Measurements from ENCODE around the gene NIT2. TPM values are rescaled to one million over a fixed set of nuclear protein-coding genes. Genes with fewer than 3 reads are reported as not detected.

NIT2 gene
- total RNA-seq, 2 donors from 2014 or later, result 35.5 to 48.1 TPM

DNA sequence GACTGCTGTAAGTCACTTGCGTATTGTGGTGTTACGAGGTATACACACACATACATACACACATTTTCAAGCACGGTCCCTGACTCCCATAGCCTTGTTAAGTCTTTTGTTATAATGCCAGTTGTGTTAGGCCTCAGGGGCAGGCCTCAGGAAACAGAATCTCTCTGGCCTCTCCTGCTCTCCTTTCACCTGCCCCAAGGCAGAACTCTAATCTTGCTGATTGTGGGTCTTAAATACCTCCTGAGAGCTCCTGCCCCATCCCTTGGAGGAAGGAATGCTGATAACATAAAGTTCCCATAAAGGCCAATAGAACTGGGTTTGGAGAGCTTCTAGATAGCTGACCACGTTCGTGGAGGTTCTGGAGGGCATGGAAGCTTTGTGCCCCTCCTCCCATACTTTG is 3.9 kb upstream of the NIT2 start:
- H3K27ac Mint-ChIP-seq, result no peak overlapping the region

GRCh38 chr3:100331660-100332059 is 2.9 kb upstream of the NIT2 start:
- Histone ChIP-seq H3K9ac (ENCODE audit: extremely low read depth, low read length, poor library complexity, severe bottlenecking) (no peak overlapping the region), H3K27me3 (ENCODE audit: control insufficient read depth, insufficient read depth, low read length, poor library complexity, severe bottlenecking) (no peaks in the 10 kb centered on the region), H3K36me3 (ENCODE audit: control insufficient read depth, insufficient read depth, low read length) (peaks cover 8% of the 10 kb centered on the region), H3K4me3 (ENCODE audit: low read length) (no peak overlapping the region), H3K27ac (ENCODE audit: low read depth, low read length) (no peak overlapping the region), H3K4me1 (ENCODE audit: control insufficient read depth, insufficient read depth, low read length) (peaks cover 8% of the 10 kb centered on the region), H3K9me3 (ENCODE audit: control insufficient read depth, low read length) (peaks cover 11% of the 10 kb centered on the region)
- Mint-ChIP-seq H3K27ac (no peak overlapping the region), H3K36me3 (ENCODE audit: low read depth) (peaks cover 14% of the 10 kb centered on the region), H3K9me3 (peaks cover 17% of the 10 kb centered on the region), H3K27me3 (ENCODE audit: insufficient read depth) (peaks cover 3% of the 10 kb centered on the region), H3K4me3 (no peak overlapping the region), H3K4me1 (peaks cover 24% of the 10 kb centered on the region)
- no peak for DNase-seq
- WGBS, 2 experiments (ENCODE audit: insufficient coverage in 1 of 2, insufficient read length in 1 of 2), result 94 to 95% methylated on average over 2 to 4 of the region's 4 CpGs
- TF ChIP-seq, protein P1, sequence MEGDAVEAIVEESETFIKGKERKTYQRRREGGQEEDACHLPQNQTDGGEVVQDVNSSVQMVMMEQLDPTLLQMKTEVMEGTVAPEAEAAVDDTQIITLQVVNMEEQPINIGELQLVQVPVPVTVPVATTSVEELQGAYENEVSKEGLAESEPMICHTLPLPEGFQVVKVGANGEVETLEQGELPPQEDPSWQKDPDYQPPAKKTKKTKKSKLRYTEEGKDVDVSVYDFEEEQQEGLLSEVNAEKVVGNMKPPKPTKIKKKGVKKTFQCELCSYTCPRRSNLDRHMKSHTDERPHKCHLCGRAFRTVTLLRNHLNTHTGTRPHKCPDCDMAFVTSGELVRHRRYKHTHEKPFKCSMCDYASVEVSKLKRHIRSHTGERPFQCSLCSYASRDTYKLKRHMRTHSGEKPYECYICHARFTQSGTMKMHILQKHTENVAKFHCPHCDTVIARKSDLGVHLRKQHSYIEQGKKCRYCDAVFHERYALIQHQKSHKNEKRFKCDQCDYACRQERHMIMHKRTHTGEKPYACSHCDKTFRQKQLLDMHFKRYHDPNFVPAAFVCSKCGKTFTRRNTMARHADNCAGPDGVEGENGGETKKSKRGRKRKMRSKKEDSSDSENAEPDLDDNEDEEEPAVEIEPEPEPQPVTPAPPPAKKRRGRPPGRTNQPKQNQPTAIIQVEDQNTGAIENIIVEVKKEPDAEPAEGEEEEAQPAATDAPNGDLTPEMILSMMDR (conservative IDR thresholded peaks at IDR 0.05), result no peak

More for the DNA sequence above, 3.9 kb upstream of the NIT2 start:
- no peak overlapping the region for H3K4me3 ChIP-seq (ENCODE audit: low read length)
- H3K9me3 ChIP-seq (ENCODE audit: control insufficient read depth, low read length), result peaks cover 11% of the 10 kb centered on the region
- H3K36me3 ChIP-seq (ENCODE audit: control insufficient read depth, insufficient read depth, low read length), result peaks cover 13% of the 10 kb centered on the region
- TF ChIP-seq, protein P1 (conservative IDR thresholded peaks at IDR 0.05), result no peak
- no peak overlapping the region for H3K27ac ChIP-seq (ENCODE audit: low read depth, low read length)
- no peak overlapping the region for H3K9ac ChIP-seq (ENCODE audit: extremely low read depth, low read length, poor library complexity, severe bottlenecking)
- no peaks in the 10 kb centered on the region for H3K27me3 ChIP-seq (ENCODE audit: control insufficient read depth, insufficient read depth, low read length, poor library complexity, severe bottlenecking)
- Mint-ChIP-seq H3K4me1 (peaks cover 17% of the 10 kb centered on the region), H3K9me3 (peaks cover 18% of the 10 kb centered on the region), H3K4me3 (no peak overlapping the region), H3K27me3 (ENCODE audit: insufficient read depth) (peaks cover 3% of the 10 kb centered on the region), H3K36me3 (ENCODE audit: low read depth) (peaks cover 19% of the 10 kb centered on the region)
- no peak for DNase-seq
- WGBS, 2 experiments (ENCODE audit: insufficient coverage in 1 of 2, insufficient read length in 1 of 2), result 97 to 100% methylated on average over 2 to 5 of the region's 5 CpGs
- H3K4me1 ChIP-seq (ENCODE audit: control insufficient read depth, insufficient read depth, low read length), result peaks cover 8% of the 10 kb centered on the region

GRCh38 chr3:100333051-100333450 is 1.5 kb upstream of the NIT2 start:
- no peak for DNase-seq
- H3K36me3 ChIP-seq (ENCODE audit: control insufficient read depth, insufficient read depth, low read length), result no peaks in the 10 kb centered on the region
- Mint-ChIP-seq H3K27me3 (ENCODE audit: insufficient read depth) (peaks cover 3% of the 10 kb centered on the region), H3K27ac (no peak overlapping the region), H3K9me3 (peaks cover 4% of the 10 kb centered on the region), H3K4me3 (no peak overlapping the region), H3K4me1 (peaks cover 24% of the 10 kb centered on the region), H3K36me3 (ENCODE audit: low read depth) (peaks cover under 1% of the 10 kb centered on the region)
- no peak overlapping the region for H3K27ac ChIP-seq (ENCODE audit: low read depth, low read length)
- H3K4me1 ChIP-seq (ENCODE audit: control insufficient read depth, insufficient read depth, low read length), result peaks cover 8% of the 10 kb centered on the region
- H3K9ac ChIP-seq (ENCODE audit: extremely low read depth, low read length, poor library complexity, severe bottlenecking), result no peak overlapping the region
- H3K27me3 ChIP-seq (ENCODE audit: control insufficient read depth, insufficient read depth, low read length, poor library complexity, severe bottlenecking), result no peaks in the 10 kb centered on the region
- TF ChIP-seq, protein P1 (conservative IDR thresholded peaks at IDR 0.05), result no peak
- H3K9me3 ChIP-seq (ENCODE audit: control insufficient read depth, low read length), result no peaks in the 10 kb centered on the region
- no peak overlapping the region for H3K4me3 ChIP-seq (ENCODE audit: low read length)
